ENCODE measurements around the gene CYP46A1. TPM values are rescaled to one million over a fixed set of nuclear protein-coding genes. Genes with fewer than 3 reads are reported as not detected.
A peak's percentile ranks its signal among the peaks of the same experiment; 100 is the strongest.

CYP46A1 gene
- total and polyA plus RNA-seq, 4 donors: 0.14 to 0.92 (median 0.48) TPM

GRCh38 chr14:99725774-99726537, 41.9 kb downstream of the CYP46A1 start:
- TF ChIP-seq HNF4G (IDR thresholded peaks at IDR 0.05) (no peak), JUND (IDR thresholded peaks at IDR 0.05) (no peak), GABPA (IDR thresholded peaks at IDR 0.05 in 1 of 2, conservative IDR thresholded peaks at IDR 0.05 in 1 of 2) (no peak), MAX (IDR thresholded peaks at IDR 0.05) (no peak), ATF3 (IDR thresholded peaks at IDR 0.05) (no peak), FOXA1 (IDR thresholded peaks at IDR 0.05) (no peak), NR2F2 (IDR thresholded peaks at IDR 0.05) (no peak), FOXA2 (IDR thresholded peaks at IDR 0.05) (no peak), SP1 (IDR thresholded peaks at IDR 0.05) (no peak), REST (IDR thresholded peaks at IDR 0.05) (no peak), EGR1 (IDR thresholded peaks at IDR 0.05; ENCODE audit: low read depth in 2 of 2) (no peak)
- no peaks in the 10 kb centered on the region for H3K27me3 ChIP-seq (ENCODE audit: control insufficient read depth in 4 of 4, insufficient read depth in 4 of 4, low read length in 3 of 4)
- H3K36me3 ChIP-seq (ENCODE audit: control insufficient read depth in 4 of 4, insufficient read depth in 3 of 4, low read depth in 1 of 4, low read length in 3 of 4): no peaks in the 10 kb centered on the region
- H3K4me1 ChIP-seq (ENCODE audit: control insufficient read depth in 4 of 4, insufficient read depth in 4 of 4, low read length in 3 of 4): peaks cover 0 to 12% (median 2%) of the 10 kb centered on the region in 4 donors
- no peak overlapping the region for H3K4me3 ChIP-seq (ENCODE audit: low read depth in 1 of 3, low read length in 3 of 3)
- WGBS: 69% methylated on average over 18 of the region's 18 CpGs
- no peaks in the 10 kb centered on the region for H3K9me3 ChIP-seq (ENCODE audit: control insufficient read depth in 4 of 4, low read length in 3 of 4)
- H3K9ac ChIP-seq (ENCODE audit: low read depth in 1 of 2, low read length in 2 of 2): no peak overlapping the region
- no peak overlapping the region for H3K27ac ChIP-seq (ENCODE audit: low read depth in 1 of 2, low read length in 2 of 2)
- DNase-seq (ENCODE audit: low spot score): peak; percentile 29

- Histone ChIP-seq H3K9me3 (ENCODE audit: control insufficient read depth in 4 of 4, low read length in 3 of 4) (no peaks in the 10 kb centered on the region), H3K9ac (ENCODE audit: low read depth in 1 of 2, low read length in 2 of 2) (no peak overlapping the region), H3K4me1 (ENCODE audit: control insufficient read depth in 4 of 4, insufficient read depth in 4 of 4, low read length in 3 of 4) (peaks cover 0 to 15% (median 2%) of the 10 kb centered on the region in 4 donors), H3K27ac (ENCODE audit: low read depth in 1 of 2, low read length in 2 of 2) (no peak overlapping the region), H3K4me3 (ENCODE audit: low read depth in 1 of 3, low read length in 3 of 3) (no peak overlapping the region), H3K27me3 (ENCODE audit: control insufficient read depth in 4 of 4, insufficient read depth in 4 of 4, low read length in 3 of 4) (no peaks in the 10 kb centered on the region), H3K36me3 (ENCODE audit: control insufficient read depth in 4 of 4, insufficient read depth in 3 of 4, low read depth in 1 of 4, low read length in 3 of 4) (no peaks in the 10 kb centered on the region)
- TF ChIP-seq ZBTB33 (IDR thresholded peaks at IDR 0.05) (no peak), RXRA (IDR thresholded peaks at IDR 0.05) (no peak), CTCF (IDR thresholded peaks at IDR 0.05; ENCODE audit: low read depth, low read length, missing input control) (no peak), REST (IDR thresholded peaks at IDR 0.05) (no peak)
- 80% methylated on average over 26 of the region's 26 CpGs for WGBS
- DNase-seq (ENCODE audit: low spot score): peak; percentile 22
Measured at GRCh38 chr14:99726538-99727095, 42.5 kb downstream of the CYP46A1 start.

Data from liver (tissue), 9 donors.